ENCODE results near the gene CRYGC. TPM values are rescaled to one million over a fixed set of nuclear protein-coding genes. Genes with fewer than 3 reads are reported as not detected.

Gene CRYGC
- total and polyA plus RNA-seq, 2 of the 13 experiments (the other 11 are each of a cell fraction or from before 2014, with no cell fraction given) = 0.20 to 0.27 TPM

- TF ChIP-seq CCAR2 (optimal IDR thresholded peaks at IDR 0.05; ENCODE audit: low read depth, low read length) (no peak), ZNF576 (CRISPR knock-in tag; IDR thresholded peaks at IDR 0.05) (no peak), ZNF331 (CRISPR knock-in tag; IDR thresholded peaks at IDR 0.05) (peak; percentile 57; the same call in 1 of the 2 replicates), RBM39 (IDR thresholded peaks at IDR 0.05; ENCODE audit: low read depth, low read length, poor library complexity, severe bottlenecking) (no peak), FOXA3 (CRISPR knock-in tag; IDR thresholded peaks at IDR 0.05) (peak; percentile 50; the same call in 1 of the 2 replicates), ZNF567 (CRISPR knock-in tag; IDR thresholded peaks at IDR 0.05; ENCODE audit: borderline replicate concordance) (no peak), ZSCAN22 (CRISPR knock-in tag; IDR thresholded peaks at IDR 0.05) (no peak), ATRX (CRISPR knock-in tag; IDR thresholded peaks at IDR 0.05; ENCODE audit: borderline replicate concordance) (no peak), TOE1 (CRISPR knock-in tag; IDR thresholded peaks at IDR 0.05) (no peak), ATF6 (CRISPR knock-in tag; conservative IDR thresholded peaks at IDR 0.05) (no peak), IKZF4 (CRISPR knock-in tag; IDR thresholded peaks at IDR 0.05; ENCODE audit: borderline replicate concordance, low read depth, not compliant biosample characterization) (no peak), PCBP2 (optimal IDR thresholded peaks at IDR 0.05; ENCODE audit: low read depth, low read length, poor library complexity, severe bottlenecking) (no peak), TGIF2 (CRISPR knock-in tag; IDR thresholded peaks at IDR 0.05) (no peak), ZNF207 (IDR thresholded peaks at IDR 0.05; ENCODE audit: borderline replicate concordance) (no peak), HNRNPL (IDR thresholded peaks at IDR 0.05; ENCODE audit: low read depth, low read length) (no peak), ZNF720 (CRISPR knock-in tag; IDR thresholded peaks at IDR 0.05) (no peak), HINFP (CRISPR knock-in tag; IDR thresholded peaks at IDR 0.05; ENCODE audit: low read depth) (no peak), NR2F6 (IDR thresholded peaks at IDR 0.05) (peak; percentile 31; the same call in 1 of the 2 replicates), NR2F6 (CRISPR knock-in tag; IDR thresholded peaks at IDR 0.05) (peak; percentile 24; the same call in 1 of the 2 replicates), GMEB1 (CRISPR knock-in tag; IDR thresholded peaks at IDR 0.05; ENCODE audit: borderline replicate concordance) (no peak), MIXL1 (CRISPR knock-in tag; IDR thresholded peaks at IDR 0.05) (peak; percentile 81; the same call in 1 of the 2 replicates), ZNF766 (CRISPR knock-in tag; IDR thresholded peaks at IDR 0.05; ENCODE audit: borderline replicate concordance) (no peak)
These were observed at the start of gene CRYGC (continued) for GRCh38 chr2:208129744-208130711.

All from HepG2 (cell line).